ENCODE measurements around the gene CNGB1. TPM values are rescaled to one million over a fixed set of nuclear protein-coding genes. Genes with fewer than 3 reads are reported as not detected.

CNGB1 gene
- total RNA-seq, 1 experiment from 2014 or later: not detected

DNA sequence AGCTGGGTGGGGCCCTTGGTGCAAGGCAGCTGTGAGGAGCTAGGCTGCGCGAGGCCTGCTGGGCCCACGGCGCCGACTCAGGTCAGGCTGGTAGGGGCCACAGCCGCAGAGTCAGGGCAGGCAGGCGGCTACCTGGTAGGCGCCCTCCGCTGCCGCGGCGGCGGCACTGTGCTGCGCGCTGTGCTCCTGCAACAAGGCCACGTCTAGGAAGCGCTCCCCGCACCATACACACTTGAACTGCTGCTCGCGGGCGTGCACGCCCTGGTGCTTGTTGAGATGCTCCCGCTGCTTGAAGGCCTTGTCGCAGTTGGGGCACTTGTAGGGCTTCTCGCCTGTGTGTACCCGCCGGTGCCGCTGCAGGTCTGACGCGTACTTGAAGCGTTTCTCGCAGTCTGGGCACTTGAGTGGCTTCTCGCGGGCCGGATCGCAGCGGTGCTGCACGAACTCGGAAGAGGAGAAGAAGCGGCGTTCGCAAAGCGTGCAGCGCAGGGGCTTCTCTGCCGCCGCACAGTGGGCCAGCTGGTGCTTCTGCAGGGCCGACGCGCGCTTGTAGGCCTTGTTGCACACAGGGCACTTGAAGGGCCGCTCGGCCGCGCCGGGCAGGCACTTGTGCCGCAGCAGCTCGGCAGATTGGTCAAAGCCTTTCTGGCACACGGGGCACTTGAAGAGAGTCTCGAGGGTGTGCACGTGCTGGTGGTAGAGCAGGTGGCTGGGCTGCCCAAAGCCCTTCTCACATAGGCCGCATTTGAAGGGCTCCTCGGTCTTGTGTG lies 25.7 kb upstream of the CNGB1 start (continued):
- TF ChIP-seq, protein P1, sequence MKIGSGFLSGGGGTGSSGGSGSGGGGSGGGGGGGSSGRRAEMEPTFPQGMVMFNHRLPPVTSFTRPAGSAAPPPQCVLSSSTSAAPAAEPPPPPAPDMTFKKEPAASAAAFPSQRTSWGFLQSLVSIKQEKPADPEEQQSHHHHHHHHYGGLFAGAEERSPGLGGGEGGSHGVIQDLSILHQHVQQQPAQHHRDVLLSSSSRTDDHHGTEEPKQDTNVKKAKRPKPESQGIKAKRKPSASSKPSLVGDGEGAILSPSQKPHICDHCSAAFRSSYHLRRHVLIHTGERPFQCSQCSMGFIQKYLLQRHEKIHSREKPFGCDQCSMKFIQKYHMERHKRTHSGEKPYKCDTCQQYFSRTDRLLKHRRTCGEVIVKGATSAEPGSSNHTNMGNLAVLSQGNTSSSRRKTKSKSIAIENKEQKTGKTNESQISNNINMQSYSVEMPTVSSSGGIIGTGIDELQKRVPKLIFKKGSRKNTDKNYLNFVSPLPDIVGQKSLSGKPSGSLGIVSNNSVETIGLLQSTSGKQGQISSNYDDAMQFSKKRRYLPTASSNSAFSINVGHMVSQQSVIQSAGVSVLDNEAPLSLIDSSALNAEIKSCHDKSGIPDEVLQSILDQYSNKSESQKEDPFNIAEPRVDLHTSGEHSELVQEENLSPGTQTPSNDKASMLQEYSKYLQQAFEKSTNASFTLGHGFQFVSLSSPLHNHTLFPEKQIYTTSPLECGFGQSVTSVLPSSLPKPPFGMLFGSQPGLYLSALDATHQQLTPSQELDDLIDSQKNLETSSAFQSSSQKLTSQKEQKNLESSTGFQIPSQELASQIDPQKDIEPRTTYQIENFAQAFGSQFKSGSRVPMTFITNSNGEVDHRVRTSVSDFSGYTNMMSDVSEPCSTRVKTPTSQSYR (CRISPR knock-in tag; IDR thresholded peaks at IDR 0.05): no peak
- TF ChIP-seq JUN (CRISPR knock-in tag; IDR thresholded peaks at IDR 0.05): no peak

DNA sequence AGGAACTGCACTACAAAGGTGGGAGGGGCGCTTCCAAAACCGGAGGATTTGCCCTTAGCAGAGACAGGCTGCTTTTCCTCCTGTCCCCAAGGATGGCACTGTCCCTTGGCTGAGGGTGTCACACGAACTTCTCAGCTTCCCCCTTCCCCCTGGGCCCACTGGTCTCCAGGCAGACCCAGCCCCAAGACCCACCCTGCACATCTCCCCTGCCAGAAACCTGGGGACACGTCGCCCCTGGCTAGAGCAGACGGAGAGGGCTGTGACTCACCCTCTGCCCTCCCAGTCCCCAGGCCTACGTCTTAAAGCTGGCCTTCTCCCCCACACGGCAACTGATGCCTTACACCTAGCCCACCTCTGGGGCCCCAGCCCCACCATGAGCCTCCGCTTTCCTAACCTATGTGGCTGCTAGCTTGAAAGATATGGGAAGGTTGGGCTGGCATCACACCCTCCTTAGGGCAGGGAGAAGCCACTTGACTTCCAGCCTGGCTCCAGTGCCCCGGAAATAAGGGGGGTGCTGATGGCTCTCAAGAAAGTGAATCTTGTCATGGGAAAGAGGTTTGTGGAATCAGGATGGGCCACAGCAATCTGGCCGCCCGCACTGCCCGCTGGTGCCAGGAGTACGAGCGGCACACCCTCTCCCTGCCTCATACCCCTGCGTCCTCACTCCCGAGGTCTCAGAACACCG lies 24.9 kb upstream of the CNGB1 start:
- peaks cover 4% of the 10 kb centered on the region; the same call in 1 of the 2 replicates for H3K36me3 Mint-ChIP-seq
- no peaks in the 10 kb centered on the region for H3K27me3 Mint-ChIP-seq (ENCODE audit: low read depth)
- DNase-seq (ENCODE audit: low spot score) (no peak), ATAC-seq (no peak)
- H3K27ac Mint-ChIP-seq: no peak overlapping the region
- CTCF ChIA-PET: interaction anchor here (0.6 kb wide), 1 partner anchor 679 kb away, joined by 5 read pairs; no protein-coding TSS in a partner anchor
- POLR2A ChIA-PET: no interaction called here
- no peaks in the 10 kb centered on the region for H3K9me3 Mint-ChIP-seq
- H3K4me3 Mint-ChIP-seq: no peak overlapping the region
- peaks cover 25% of the 10 kb centered on the region for H3K4me1 Mint-ChIP-seq
- TF ChIP-seq, protein P2, sequence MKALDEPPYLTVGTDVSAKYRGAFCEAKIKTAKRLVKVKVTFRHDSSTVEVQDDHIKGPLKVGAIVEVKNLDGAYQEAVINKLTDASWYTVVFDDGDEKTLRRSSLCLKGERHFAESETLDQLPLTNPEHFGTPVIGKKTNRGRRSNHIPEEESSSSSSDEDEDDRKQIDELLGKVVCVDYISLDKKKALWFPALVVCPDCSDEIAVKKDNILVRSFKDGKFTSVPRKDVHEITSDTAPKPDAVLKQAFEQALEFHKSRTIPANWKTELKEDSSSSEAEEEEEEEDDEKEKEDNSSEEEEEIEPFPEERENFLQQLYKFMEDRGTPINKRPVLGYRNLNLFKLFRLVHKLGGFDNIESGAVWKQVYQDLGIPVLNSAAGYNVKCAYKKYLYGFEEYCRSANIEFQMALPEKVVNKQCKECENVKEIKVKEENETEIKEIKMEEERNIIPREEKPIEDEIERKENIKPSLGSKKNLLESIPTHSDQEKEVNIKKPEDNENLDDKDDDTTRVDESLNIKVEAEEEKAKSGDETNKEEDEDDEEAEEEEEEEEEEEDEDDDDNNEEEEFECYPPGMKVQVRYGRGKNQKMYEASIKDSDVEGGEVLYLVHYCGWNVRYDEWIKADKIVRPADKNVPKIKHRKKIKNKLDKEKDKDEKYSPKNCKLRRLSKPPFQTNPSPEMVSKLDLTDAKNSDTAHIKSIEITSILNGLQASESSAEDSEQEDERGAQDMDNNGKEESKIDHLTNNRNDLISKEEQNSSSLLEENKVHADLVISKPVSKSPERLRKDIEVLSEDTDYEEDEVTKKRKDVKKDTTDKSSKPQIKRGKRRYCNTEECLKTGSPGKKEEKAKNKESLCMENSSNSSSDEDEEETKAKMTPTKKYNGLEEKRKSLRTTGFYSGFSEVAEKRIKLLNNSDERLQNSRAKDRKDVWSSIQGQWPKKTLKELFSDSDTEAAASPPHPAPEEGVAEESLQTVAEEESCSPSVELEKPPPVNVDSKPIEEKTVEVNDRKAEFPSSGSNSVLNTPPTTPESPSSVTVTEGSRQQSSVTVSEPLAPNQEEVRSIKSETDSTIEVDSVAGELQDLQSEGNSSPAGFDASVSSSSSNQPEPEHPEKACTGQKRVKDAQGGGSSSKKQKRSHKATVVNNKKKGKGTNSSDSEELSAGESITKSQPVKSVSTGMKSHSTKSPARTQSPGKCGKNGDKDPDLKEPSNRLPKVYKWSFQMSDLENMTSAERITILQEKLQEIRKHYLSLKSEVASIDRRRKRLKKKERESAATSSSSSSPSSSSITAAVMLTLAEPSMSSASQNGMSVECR (CRISPR knock-in tag; IDR thresholded peaks at IDR 0.05; ENCODE audit: borderline replicate concordance): no peak
- TF ChIP-seq JUN (CRISPR knock-in tag; IDR thresholded peaks at IDR 0.05) (no peak), NFATC4 (CRISPR knock-in tag; IDR thresholded peaks at IDR 0.05) (no peak)
- TF ChIP-seq, protein P3, sequence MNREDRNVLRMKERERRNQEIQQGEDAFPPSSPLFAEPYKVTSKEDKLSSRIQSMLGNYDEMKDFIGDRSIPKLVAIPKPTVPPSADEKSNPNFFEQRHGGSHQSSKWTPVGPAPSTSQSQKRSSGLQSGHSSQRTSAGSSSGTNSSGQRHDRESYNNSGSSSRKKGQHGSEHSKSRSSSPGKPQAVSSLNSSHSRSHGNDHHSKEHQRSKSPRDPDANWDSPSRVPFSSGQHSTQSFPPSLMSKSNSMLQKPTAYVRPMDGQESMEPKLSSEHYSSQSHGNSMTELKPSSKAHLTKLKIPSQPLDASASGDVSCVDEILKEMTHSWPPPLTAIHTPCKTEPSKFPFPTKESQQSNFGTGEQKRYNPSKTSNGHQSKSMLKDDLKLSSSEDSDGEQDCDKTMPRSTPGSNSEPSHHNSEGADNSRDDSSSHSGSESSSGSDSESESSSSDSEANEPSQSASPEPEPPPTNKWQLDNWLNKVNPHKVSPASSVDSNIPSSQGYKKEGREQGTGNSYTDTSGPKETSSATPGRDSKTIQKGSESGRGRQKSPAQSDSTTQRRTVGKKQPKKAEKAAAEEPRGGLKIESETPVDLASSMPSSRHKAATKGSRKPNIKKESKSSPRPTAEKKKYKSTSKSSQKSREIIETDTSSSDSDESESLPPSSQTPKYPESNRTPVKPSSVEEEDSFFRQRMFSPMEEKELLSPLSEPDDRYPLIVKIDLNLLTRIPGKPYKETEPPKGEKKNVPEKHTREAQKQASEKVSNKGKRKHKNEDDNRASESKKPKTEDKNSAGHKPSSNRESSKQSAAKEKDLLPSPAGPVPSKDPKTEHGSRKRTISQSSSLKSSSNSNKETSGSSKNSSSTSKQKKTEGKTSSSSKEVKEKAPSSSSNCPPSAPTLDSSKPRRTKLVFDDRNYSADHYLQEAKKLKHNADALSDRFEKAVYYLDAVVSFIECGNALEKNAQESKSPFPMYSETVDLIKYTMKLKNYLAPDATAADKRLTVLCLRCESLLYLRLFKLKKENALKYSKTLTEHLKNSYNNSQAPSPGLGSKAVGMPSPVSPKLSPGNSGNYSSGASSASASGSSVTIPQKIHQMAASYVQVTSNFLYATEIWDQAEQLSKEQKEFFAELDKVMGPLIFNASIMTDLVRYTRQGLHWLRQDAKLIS (CRISPR knock-in tag; IDR thresholded peaks at IDR 0.05; ENCODE audit: borderline replicate concordance): no peak
- TF ChIP-seq, protein P4, sequence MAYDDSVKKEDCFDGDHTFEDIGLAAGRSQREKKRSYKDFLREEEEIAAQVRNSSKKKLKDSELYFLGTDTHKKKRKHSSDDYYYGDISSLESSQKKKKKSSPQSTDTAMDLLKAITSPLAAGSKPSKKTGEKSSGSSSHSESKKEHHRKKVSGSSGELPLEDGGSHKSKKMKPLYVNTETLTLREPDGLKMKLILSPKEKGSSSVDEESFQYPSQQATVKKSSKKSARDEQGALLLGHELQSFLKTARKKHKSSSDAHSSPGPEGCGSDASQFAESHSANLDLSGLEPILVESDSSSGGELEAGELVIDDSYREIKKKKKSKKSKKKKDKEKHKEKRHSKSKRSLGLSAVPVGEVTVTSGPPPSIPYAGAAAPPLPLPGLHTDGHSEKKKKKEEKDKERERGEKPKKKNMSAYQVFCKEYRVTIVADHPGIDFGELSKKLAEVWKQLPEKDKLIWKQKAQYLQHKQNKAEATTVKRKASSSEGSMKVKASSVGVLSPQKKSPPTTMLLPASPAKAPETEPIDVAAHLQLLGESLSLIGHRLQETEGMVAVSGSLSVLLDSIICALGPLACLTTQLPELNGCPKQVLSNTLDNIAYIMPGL (CRISPR knock-in tag; IDR thresholded peaks at IDR 0.05): no peak
- TF ChIP-seq, protein P5, sequence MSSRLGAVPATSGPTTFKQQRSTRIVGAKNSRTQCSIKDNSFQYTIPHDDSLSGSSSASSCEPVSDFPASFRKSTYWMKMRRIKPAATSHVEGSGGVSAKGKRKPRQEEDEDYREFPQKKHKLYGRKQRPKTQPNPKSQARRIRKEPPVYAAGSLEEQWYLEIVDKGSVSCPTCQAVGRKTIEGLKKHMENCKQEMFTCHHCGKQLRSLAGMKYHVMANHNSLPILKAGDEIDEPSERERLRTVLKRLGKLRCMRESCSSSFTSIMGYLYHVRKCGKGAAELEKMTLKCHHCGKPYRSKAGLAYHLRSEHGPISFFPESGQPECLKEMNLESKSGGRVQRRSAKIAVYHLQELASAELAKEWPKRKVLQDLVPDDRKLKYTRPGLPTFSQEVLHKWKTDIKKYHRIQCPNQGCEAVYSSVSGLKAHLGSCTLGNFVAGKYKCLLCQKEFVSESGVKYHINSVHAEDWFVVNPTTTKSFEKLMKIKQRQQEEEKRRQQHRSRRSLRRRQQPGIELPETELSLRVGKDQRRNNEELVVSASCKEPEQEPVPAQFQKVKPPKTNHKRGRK (CRISPR knock-in tag; IDR thresholded peaks at IDR 0.05; ENCODE audit: borderline replicate concordance): no peak
- TF ChIP-seq, protein P6, sequence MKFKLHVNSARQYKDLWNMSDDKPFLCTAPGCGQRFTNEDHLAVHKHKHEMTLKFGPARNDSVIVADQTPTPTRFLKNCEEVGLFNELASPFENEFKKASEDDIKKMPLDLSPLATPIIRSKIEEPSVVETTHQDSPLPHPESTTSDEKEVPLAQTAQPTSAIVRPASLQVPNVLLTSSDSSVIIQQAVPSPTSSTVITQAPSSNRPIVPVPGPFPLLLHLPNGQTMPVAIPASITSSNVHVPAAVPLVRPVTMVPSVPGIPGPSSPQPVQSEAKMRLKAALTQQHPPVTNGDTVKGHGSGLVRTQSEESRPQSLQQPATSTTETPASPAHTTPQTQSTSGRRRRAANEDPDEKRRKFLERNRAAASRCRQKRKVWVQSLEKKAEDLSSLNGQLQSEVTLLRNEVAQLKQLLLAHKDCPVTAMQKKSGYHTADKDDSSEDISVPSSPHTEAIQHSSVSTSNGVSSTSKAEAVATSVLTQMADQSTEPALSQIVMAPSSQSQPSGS (CRISPR knock-in tag; IDR thresholded peaks at IDR 0.05; ENCODE audit: borderline replicate concordance, low read depth): no peak
- TF ChIP-seq, protein P7, sequence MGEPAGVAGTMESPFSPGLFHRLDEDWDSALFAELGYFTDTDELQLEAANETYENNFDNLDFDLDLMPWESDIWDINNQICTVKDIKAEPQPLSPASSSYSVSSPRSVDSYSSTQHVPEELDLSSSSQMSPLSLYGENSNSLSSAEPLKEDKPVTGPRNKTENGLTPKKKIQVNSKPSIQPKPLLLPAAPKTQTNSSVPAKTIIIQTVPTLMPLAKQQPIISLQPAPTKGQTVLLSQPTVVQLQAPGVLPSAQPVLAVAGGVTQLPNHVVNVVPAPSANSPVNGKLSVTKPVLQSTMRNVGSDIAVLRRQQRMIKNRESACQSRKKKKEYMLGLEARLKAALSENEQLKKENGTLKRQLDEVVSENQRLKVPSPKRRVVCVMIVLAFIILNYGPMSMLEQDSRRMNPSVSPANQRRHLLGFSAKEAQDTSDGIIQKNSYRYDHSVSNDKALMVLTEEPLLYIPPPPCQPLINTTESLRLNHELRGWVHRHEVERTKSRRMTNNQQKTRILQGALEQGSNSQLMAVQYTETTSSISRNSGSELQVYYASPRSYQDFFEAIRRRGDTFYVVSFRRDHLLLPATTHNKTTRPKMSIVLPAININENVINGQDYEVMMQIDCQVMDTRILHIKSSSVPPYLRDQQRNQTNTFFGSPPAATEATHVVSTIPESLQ (CRISPR knock-in tag; IDR thresholded peaks at IDR 0.05): no peak
- TF ChIP-seq, protein P8, sequence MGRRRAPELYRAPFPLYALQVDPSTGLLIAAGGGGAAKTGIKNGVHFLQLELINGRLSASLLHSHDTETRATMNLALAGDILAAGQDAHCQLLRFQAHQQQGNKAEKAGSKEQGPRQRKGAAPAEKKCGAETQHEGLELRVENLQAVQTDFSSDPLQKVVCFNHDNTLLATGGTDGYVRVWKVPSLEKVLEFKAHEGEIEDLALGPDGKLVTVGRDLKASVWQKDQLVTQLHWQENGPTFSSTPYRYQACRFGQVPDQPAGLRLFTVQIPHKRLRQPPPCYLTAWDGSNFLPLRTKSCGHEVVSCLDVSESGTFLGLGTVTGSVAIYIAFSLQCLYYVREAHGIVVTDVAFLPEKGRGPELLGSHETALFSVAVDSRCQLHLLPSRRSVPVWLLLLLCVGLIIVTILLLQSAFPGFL (CRISPR knock-in tag; IDR thresholded peaks at IDR 0.05; ENCODE audit: borderline replicate concordance): no peak

Measured in WTC11 (cell line).